Neural progenitor cell (in vitro differentiated cells): ENCODE data around the gene QRICH1. TPM values are rescaled to one million over a fixed set of nuclear protein-coding genes. Genes with fewer than 3 reads are reported as not detected.
A peak's percentile ranks its signal among the peaks of the same experiment; 100 is the strongest.

Experiments
- DNase-seq: peaks from one replicate; pipeline ENCODE4 v3.0.0-alpha.2; 2016; ENCODE audit warnings: low spot score
- H2AFZ ChIP-seq: fragments of 200-600 bp; sonication (generic); replicated peaks from 2 replicates; pipeline ENCODE4 v1.6.1; 2016; ENCODE audit warnings: antibody characterized with exemption
- H3F3A ChIP-seq: fragments of 200-600 bp; sonication (generic); 2 replicates; pipeline ENCODE4 v1.6.1; 2016; ENCODE audit warnings: antibody characterized with exemption, low read depth
- H3K27ac ChIP-seq: fragments of 200-600 bp; sonication (generic); 2 replicates; pipeline ENCODE4 v1.5.1; 2016; ENCODE audit warnings: mild to moderate bottlenecking
- H3K27me3 ChIP-seq: fragments of 200-600 bp; sonication (generic); 2 replicates; pipeline ENCODE4 v1.6.1; 2016; ENCODE audit warnings: mild to moderate bottlenecking, moderate library complexity
- H3K36me3 ChIP-seq: fragments of 200-600 bp; sonication (generic); 2 replicates; pipeline ENCODE4 v1.5.1; 2016
- H3K4me1 ChIP-seq: fragments of 200-600 bp; sonication (generic); 2 replicates; pipeline ENCODE4 v1.6.1; 2016; ENCODE audit warnings: mixed run types
- H3K4me2 ChIP-seq: fragments of 200-600 bp; sonication (generic); 2 replicates; pipeline ENCODE4 v1.6.1; 2016
- H3K4me3 ChIP-seq: fragments of 200-600 bp; sonication (generic); 2 replicates; pipeline ENCODE4 v1.5.1; 2016
- H3K79me2 ChIP-seq: fragments of 200-600 bp; sonication (generic); 2 replicates; pipeline ENCODE4 v1.6.1; 2016; ENCODE audit warnings: low read depth
- H3K9ac ChIP-seq: fragments of 200-600 bp; sonication (generic); 2 replicates; pipeline ENCODE4 v1.6.1; 2016
- H3K9me3 ChIP-seq: fragments of 200-600 bp; sonication (generic); 2 replicates; pipeline ENCODE4 v1.5.1; 2016; ENCODE audit warnings: low read depth
- H4K20me1 ChIP-seq: fragments of 200-600 bp; sonication (generic); 2 replicates; pipeline ENCODE4 v1.6.1; 2016; ENCODE audit warnings: low read depth
- H3K27ac Mint-ChIP-seq: 3 replicates; pipeline ENCODE4 v1.8.0; 2021; ENCODE audit warnings: mixed read lengths
- H3K27me3 Mint-ChIP-seq: 2 replicates; pipeline ENCODE4 v1.8.0; 2022; ENCODE audit warnings: low read depth, mild to moderate bottlenecking, inconsistent platforms, moderate library complexity, mixed read lengths; ENCODE audit not compliant: insufficient read depth
- H3K36me3 Mint-ChIP-seq: 3 replicates; pipeline ENCODE4 v1.8.0; 2021; ENCODE audit warnings: mixed read lengths
- H3K4me1 Mint-ChIP-seq: 3 replicates; pipeline ENCODE4 v1.8.0; 2021; ENCODE audit warnings: mixed read lengths
- H3K4me3 Mint-ChIP-seq: 3 replicates; pipeline ENCODE4 v1.8.0; 2021; ENCODE audit warnings: mild to moderate bottlenecking, moderate library complexity, mixed read lengths
- H3K9me3 Mint-ChIP-seq: 3 replicates; pipeline ENCODE4 v1.8.0; 2020; ENCODE audit warnings: mixed read lengths
- EZH2 ChIP-seq: fragments of 200-600 bp; sonication (generic); IDR thresholded peaks from 2 replicates; pipeline ENCODE4 v1.6.1; 2017; ENCODE audit warnings: antibody characterized with exemption, mild to moderate bottlenecking, moderate library complexity
- EZH2phosphoT487 ChIP-seq: fragments of 200-600 bp; sonication (generic); IDR thresholded peaks from 2 replicates; pipeline ENCODE4 v1.6.1; 2017; ENCODE audit warnings: antibody characterized with exemption
- total RNA-seq: library from RNA; depleted of rRNA; stranded (reverse); fragments of >200 nt; gene quantifications from 2 replicates; pipeline ENCODE4 v1.2.3, GENCODE V29; 2015; ENCODE audit warnings: low replicate concordance
- TF ChIP-seq, protein P1 (sequence below): fragments of 200-600 bp; sonication (generic); IDR thresholded peaks from 2 replicates; pipeline ENCODE4 v1.5.1; 2017; ENCODE audit warnings: antibody characterized with exemption, mild to moderate bottlenecking

Gene QRICH1, protein sequence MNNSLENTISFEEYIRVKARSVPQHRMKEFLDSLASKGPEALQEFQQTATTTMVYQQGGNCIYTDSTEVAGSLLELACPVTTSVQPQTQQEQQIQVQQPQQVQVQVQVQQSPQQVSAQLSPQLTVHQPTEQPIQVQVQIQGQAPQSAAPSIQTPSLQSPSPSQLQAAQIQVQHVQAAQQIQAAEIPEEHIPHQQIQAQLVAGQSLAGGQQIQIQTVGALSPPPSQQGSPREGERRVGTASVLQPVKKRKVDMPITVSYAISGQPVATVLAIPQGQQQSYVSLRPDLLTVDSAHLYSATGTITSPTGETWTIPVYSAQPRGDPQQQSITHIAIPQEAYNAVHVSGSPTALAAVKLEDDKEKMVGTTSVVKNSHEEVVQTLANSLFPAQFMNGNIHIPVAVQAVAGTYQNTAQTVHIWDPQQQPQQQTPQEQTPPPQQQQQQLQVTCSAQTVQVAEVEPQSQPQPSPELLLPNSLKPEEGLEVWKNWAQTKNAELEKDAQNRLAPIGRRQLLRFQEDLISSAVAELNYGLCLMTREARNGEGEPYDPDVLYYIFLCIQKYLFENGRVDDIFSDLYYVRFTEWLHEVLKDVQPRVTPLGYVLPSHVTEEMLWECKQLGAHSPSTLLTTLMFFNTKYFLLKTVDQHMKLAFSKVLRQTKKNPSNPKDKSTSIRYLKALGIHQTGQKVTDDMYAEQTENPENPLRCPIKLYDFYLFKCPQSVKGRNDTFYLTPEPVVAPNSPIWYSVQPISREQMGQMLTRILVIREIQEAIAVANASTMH
- total RNA-seq, result 167 and 208 TPM in 2 replicates

DNA sequence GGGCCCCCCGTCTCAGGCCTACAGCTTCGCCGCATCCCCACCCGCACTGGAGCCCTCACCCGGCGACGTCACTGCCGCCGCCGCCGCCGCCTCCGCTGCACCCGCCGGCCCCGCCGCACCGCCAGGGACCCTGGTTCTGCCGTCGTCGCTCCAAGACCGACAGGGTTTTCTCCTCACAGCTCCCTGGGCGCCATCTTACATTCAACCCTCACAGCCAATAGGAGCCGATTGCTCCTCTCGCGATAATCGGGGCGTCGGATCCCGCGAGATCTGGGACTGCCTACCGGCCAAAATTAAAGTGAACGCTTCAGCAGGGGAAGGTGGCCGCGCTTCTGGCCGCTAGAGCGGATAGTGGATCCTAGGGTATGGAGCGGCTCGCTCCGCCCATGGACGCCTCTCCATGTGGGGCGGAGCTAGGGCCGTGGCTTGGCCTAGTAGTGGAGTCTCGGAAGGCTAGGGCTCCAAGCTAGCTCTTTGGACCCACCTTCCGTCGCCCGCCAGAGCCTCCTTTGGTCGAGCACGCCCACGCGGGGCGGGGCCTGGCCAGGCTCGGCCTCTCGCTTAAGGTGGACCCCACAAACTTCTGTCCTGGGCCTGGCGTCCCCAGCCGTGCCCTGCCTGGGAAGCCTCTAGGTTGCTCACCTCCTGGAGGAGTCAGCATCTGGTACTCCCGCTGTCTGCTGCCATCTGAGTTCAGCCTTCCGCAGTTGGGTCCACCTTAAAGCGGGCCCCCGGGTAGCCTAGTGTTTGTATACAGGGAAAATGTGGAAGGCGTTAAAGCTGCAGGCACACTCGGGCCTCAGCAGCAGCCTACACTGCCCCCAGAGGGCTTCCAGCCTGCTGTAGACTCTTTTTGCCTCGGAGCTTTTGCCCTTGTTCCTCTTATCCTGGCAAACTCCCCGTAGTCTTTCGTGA is at the start of gene QRICH1:
Gene QRICH1, minus strand, starts transcription at position 219 of the 915 bp plus-strand sequence. CDS start 17,054 bp downstream, outside the sequence.
- peak within 1 kb of the TSS; percentile 94 for H3K9ac ChIP-seq
- TF ChIP-seq, protein P1, sequence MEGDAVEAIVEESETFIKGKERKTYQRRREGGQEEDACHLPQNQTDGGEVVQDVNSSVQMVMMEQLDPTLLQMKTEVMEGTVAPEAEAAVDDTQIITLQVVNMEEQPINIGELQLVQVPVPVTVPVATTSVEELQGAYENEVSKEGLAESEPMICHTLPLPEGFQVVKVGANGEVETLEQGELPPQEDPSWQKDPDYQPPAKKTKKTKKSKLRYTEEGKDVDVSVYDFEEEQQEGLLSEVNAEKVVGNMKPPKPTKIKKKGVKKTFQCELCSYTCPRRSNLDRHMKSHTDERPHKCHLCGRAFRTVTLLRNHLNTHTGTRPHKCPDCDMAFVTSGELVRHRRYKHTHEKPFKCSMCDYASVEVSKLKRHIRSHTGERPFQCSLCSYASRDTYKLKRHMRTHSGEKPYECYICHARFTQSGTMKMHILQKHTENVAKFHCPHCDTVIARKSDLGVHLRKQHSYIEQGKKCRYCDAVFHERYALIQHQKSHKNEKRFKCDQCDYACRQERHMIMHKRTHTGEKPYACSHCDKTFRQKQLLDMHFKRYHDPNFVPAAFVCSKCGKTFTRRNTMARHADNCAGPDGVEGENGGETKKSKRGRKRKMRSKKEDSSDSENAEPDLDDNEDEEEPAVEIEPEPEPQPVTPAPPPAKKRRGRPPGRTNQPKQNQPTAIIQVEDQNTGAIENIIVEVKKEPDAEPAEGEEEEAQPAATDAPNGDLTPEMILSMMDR, result peak; percentile 59
- no peak for TF ChIP-seq EZH2phosphoT487
- no peak for TF ChIP-seq EZH2
- H3K4me2 ChIP-seq, result peak within 1 kb of the TSS; percentile 84
- peaks cover 36% of the 10 kb centered on the region for H3F3A ChIP-seq
- peaks cover 44% of the 10 kb centered on the region for H3K79me2 ChIP-seq
- peaks cover 41% of the 10 kb centered on the region for H4K20me1 ChIP-seq
- Mint-ChIP-seq H3K4me1 (peaks cover 22% of the 10 kb centered on the region), H3K9me3 (no peaks in the 10 kb centered on the region), H3K27ac (peak within 1 kb of the TSS; percentile 100), H3K36me3 (peaks cover 8% of the 10 kb centered on the region), H3K27me3 (peaks cover 2% of the 10 kb centered on the region), H3K4me3 (peak within 1 kb of the TSS; percentile 98)
- peaks cover 6% of the 10 kb centered on the region for H3K36me3 ChIP-seq
- peak within 1 kb of the TSS; percentile 64 for H2AFZ ChIP-seq
- DNase-seq, result peak; percentile 100
- H3K9me3 ChIP-seq, result no peaks in the 10 kb centered on the region
- no peaks in the 10 kb centered on the region for H3K27me3 ChIP-seq
- peak within 1 kb of the TSS; percentile 99 for H3K27ac ChIP-seq
- peaks cover 19% of the 10 kb centered on the region for H3K4me1 ChIP-seq
- H3K4me3 ChIP-seq, result peak within 1 kb of the TSS; percentile 78

DNA sequence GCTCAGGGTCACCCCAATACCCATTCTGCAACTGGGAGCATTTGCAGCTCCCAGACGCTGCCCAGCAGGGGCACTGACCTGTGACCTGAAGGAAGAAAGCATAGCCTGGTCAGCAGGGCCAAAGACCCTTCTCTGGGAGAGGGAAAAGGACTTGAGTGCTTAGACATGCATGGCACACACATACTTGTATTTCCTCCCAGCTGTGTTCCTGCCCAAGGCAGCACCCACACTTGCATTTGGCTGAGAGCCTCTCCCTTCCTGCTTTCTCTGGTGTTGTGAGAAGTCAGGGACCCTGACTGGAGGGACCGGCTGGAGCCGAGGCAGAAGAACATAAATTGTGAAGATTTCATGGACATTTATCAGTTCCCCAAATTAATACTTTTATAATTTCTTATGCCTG is 46.2 kb upstream of the QRICH1 start:
- peak overlapping the region; percentile 79 for H3K27ac Mint-ChIP-seq
- H3K36me3 ChIP-seq, result no peaks in the 10 kb centered on the region
- peaks cover 12% of the 10 kb centered on the region for H3K9me3 Mint-ChIP-seq
- H3K4me2 ChIP-seq, result peak overlapping the region; percentile 3
- no peak overlapping the region for H3K4me3 Mint-ChIP-seq
- no peaks in the 10 kb centered on the region for H3F3A ChIP-seq
- no peak overlapping the region for H3K27ac ChIP-seq
- H3K79me2 ChIP-seq, result no peaks in the 10 kb centered on the region
- TF ChIP-seq, protein P1, result no peak
- no peak for TF ChIP-seq EZH2phosphoT487
- H3K36me3 Mint-ChIP-seq, result no peaks in the 10 kb centered on the region
- no peak overlapping the region for H2AFZ ChIP-seq
- peaks cover 5% of the 10 kb centered on the region for H3K27me3 Mint-ChIP-seq
- no peaks in the 10 kb centered on the region for H3K9me3 ChIP-seq
- no peaks in the 10 kb centered on the region for H3K4me1 ChIP-seq
- no peak overlapping the region for H3K4me3 ChIP-seq
- peak; percentile 34 for DNase-seq
- peaks cover 4% of the 10 kb centered on the region for H3K27me3 ChIP-seq
- no peak overlapping the region for H3K9ac ChIP-seq
- no peaks in the 10 kb centered on the region for H4K20me1 ChIP-seq
- peaks cover 17% of the 10 kb centered on the region for H3K4me1 Mint-ChIP-seq

DNA sequence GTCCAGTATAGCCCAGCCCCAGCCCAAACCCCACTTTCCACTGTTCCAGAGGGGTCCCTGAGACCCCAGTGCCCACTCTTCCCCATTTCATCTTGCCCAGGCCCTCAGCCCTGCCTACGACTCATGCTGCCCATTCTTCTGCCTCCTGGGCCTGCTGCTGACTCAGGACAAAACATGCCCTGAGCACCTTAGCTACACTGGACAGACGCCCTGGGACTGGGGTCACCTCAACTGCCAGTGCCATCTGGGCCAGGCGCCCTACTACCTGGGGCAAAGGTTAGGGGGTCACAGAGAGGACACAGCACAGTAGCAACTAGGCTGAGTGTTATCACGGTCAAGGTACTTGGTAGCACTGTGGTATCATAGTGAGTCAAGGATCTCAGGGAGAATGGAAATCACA is 41.6 kb upstream of the QRICH1 start:
- Histone ChIP-seq H3K4me2 (no peak overlapping the region), H3K79me2 (peaks cover 11% of the 10 kb centered on the region), H3K9ac (no peak overlapping the region), H2AFZ (no peak overlapping the region), H4K20me1 (no peaks in the 10 kb centered on the region), H3K4me3 (no peak overlapping the region), H3K27me3 (peaks cover 4% of the 10 kb centered on the region), H3K36me3 (no peaks in the 10 kb centered on the region), H3K9me3 (no peaks in the 10 kb centered on the region), H3K27ac (no peak overlapping the region), H3F3A (peaks cover 10% of the 10 kb centered on the region), H3K4me1 (peaks cover 4% of the 10 kb centered on the region)
- Mint-ChIP-seq H3K27ac (peak overlapping the region; percentile 65), H3K27me3 (peaks cover 3% of the 10 kb centered on the region), H3K4me3 (peak overlapping the region; percentile 57), H3K36me3 (no peaks in the 10 kb centered on the region), H3K9me3 (peaks cover 2% of the 10 kb centered on the region), H3K4me1 (peaks cover 39% of the 10 kb centered on the region)
- no peak for DNase-seq
- TF ChIP-seq EZH2phosphoT487 (no peak), EZH2 (no peak)
- TF ChIP-seq, protein P1, result no peak
